Effector memory CD4-positive, alpha-beta T cell (primary cell): Measurements from ENCODE around the gene CDC42EP1.
"Not testable (repeated sequence)": the region's sequence is repeated elsewhere in the genome, so short reads cannot be mapped to it uniquely, and the experiment has no call there.

ENCODE experiments used
- DNase-seq, 3 donors: peaks; one replicate each; pipeline ENCODE4 v3.0.0-alpha.2; 2020
- H3K27ac ChIP-seq: 2 replicates; pipeline ENCODE4 v1.7.0; 2013; ENCODE audit warnings: mild to moderate bottlenecking, low read length, moderate library complexity; ENCODE audit not compliant: insufficient read depth, poor library complexity, severe bottlenecking
- H3K27me3 ChIP-seq: replicated peaks from 2 replicates; pipeline ENCODE4 v1.7.0; 2013; ENCODE audit warnings: mild to moderate bottlenecking, low read length; ENCODE audit not compliant: insufficient read depth, control insufficient read depth, poor library complexity, severe bottlenecking
- H3K36me3 ChIP-seq: 2 replicates; pipeline ENCODE4 v1.7.0; 2013; ENCODE audit warnings: mild to moderate bottlenecking, low read length, moderate library complexity; ENCODE audit not compliant: control insufficient read depth, insufficient read depth
- H3K4me1 ChIP-seq: 2 replicates; pipeline ENCODE4 v1.7.0; 2013; ENCODE audit warnings: low read length, mild to moderate bottlenecking; ENCODE audit not compliant: control insufficient read depth, insufficient read depth, poor library complexity, severe bottlenecking
- H3K4me3 ChIP-seq: 2 replicates; pipeline ENCODE4 v1.7.0; 2013; ENCODE audit warnings: low read length, low read depth, mild to moderate bottlenecking; ENCODE audit not compliant: insufficient read depth, poor library complexity, severe bottlenecking
- H3K9me3 ChIP-seq: 2 replicates; pipeline ENCODE4 v1.7.0; 2013; ENCODE audit warnings: mild to moderate bottlenecking, low read length, moderate library complexity; ENCODE audit not compliant: control insufficient read depth

Gene CDC42EP1

GRCh38 chr22:37520776-37521191 is 39.5 kb upstream of the CDC42EP1 start:
- Histone ChIP-seq H3K4me3 (no peak overlapping the region), H3K27ac (no peak overlapping the region), H3K27me3 (peaks cover 19% of the 10 kb centered on the region), H3K36me3 (no peaks in the 10 kb centered on the region), H3K9me3 (no peaks in the 10 kb centered on the region), H3K4me1 (peaks cover 5% of the 10 kb centered on the region)
- DNase-seq: no peak

GRCh38 chr22:37521236-37521739 is 39.0 kb upstream of the CDC42EP1 start:
- H3K9me3 ChIP-seq: no peaks in the 10 kb centered on the region
- peaks cover 5% of the 10 kb centered on the region for H3K4me1 ChIP-seq

GRCh38 chr22:37522482-37522881 is 37.8 kb upstream of the CDC42EP1 start:
- Histone ChIP-seq H3K4me1 (peaks cover 5% of the 10 kb centered on the region), H3K9me3 (no peaks in the 10 kb centered on the region), H3K4me3 (no peak overlapping the region), H3K36me3 (no peaks in the 10 kb centered on the region), H3K27ac (no peak overlapping the region), H3K27me3 (peaks cover 19% of the 10 kb centered on the region)
- no peak for DNase-seq

More at GRCh38 chr22:37521236-37521739, 39.0 kb upstream of the CDC42EP1 start:
- DNase-seq: no peak
- Histone ChIP-seq H3K36me3 (no peaks in the 10 kb centered on the region), H3K4me3 (no peak overlapping the region), H3K27me3 (peaks cover 19% of the 10 kb centered on the region), H3K27ac (no peak overlapping the region)

- Histone ChIP-seq H3K27ac (no peak overlapping the region), H3K27me3 (peaks cover 13% of the 10 kb centered on the region), H3K36me3 (no peaks in the 10 kb centered on the region), H3K9me3 (no peaks in the 10 kb centered on the region), H3K4me1 (peaks cover 3% of the 10 kb centered on the region), H3K4me3 (no peak overlapping the region)
- no peak for DNase-seq
Measured at GRCh38 chr22:37525073-37525745, 35.1 kb upstream of the CDC42EP1 start.

GRCh38 chr22:37525746-37526350 is 34.4 kb upstream of the CDC42EP1 start:
- Histone ChIP-seq H3K27ac (no peak overlapping the region), H3K4me3 (no peak overlapping the region), H3K4me1 (peaks cover 3% of the 10 kb centered on the region), H3K9me3 (no peaks in the 10 kb centered on the region), H3K36me3 (no peaks in the 10 kb centered on the region), H3K27me3 (peaks cover 7% of the 10 kb centered on the region)
- DNase-seq: no peak

- Histone ChIP-seq H3K4me1 (peaks cover 3% of the 10 kb centered on the region), H3K4me3 (no peak overlapping the region), H3K36me3 (no peaks in the 10 kb centered on the region), H3K27me3 (peaks cover 5% of the 10 kb centered on the region), H3K27ac (no peak overlapping the region), H3K9me3 (no peaks in the 10 kb centered on the region)
- no peak for DNase-seq
Measured at GRCh38 chr22:37526376-37526775, 33.9 kb upstream of the CDC42EP1 start.

- not testable (repeated sequence) for DNase-seq, H3K27me3 ChIP-seq, H3K4me3 ChIP-seq, H3K36me3 ChIP-seq, H3K9me3 ChIP-seq, H3K27ac ChIP-seq, H3K4me1 ChIP-seq
Measured at GRCh38 chr22:37527081-37527752, 33.1 kb upstream of the CDC42EP1 start.

- not testable (repeated sequence) for H3K4me3 ChIP-seq, H3K27ac ChIP-seq, DNase-seq, H3K9me3 ChIP-seq, H3K27me3 ChIP-seq, H3K36me3 ChIP-seq, H3K4me1 ChIP-seq
Measured at GRCh38 chr22:37527952-37528351, 32.3 kb upstream of the CDC42EP1 start.

GRCh38 chr22:37529652-37530345 is 30.5 kb upstream of the CDC42EP1 start:
- Histone ChIP-seq H3K27ac (no peak overlapping the region), H3K9me3 (no peaks in the 10 kb centered on the region), H3K4me3 (no peak overlapping the region), H3K36me3 (no peaks in the 10 kb centered on the region), H3K27me3 (peaks cover 5% of the 10 kb centered on the region), H3K4me1 (peaks cover 3% of the 10 kb centered on the region)
- DNase-seq: no peak
